Stimulated activated memory B cell treated with anti-CD40 and anti-IgM and Interleukin-4, amounts not matched to agents 10 μg/mL and 1 μg/mL and 100 μg/mL, for 72 hours (primary cell): Measurements from ENCODE around the gene TNS3.
A peak's percentile ranks its signal among the peaks of the same experiment; 100 is the strongest.
"Not testable (repeated sequence)": the region's sequence is repeated elsewhere in the genome, so short reads cannot be mapped to it uniquely, and the experiment has no call there.

Experiments used
- ATAC-seq: fragments of 150-1000 bp; cut with Tn5 transposase; 2 replicates; pipeline ENCODE4 v1.10.0; 2021
- H3K27ac Mint-ChIP-seq: one replicate; pipeline ENCODE4 v1.8.0; 2022; ENCODE audit warnings: mild to moderate bottlenecking, mixed read lengths
- H3K27me3 Mint-ChIP-seq: one replicate; pipeline ENCODE4 v1.8.0; 2022; ENCODE audit warnings: mixed read lengths
- H3K36me3 Mint-ChIP-seq: one replicate; pipeline ENCODE4 v1.8.0; 2022; ENCODE audit warnings: mixed read lengths
- H3K4me1 Mint-ChIP-seq: one replicate; pipeline ENCODE4 v1.8.0; 2022; ENCODE audit warnings: mixed read lengths
- H3K4me3 Mint-ChIP-seq: one replicate; pipeline ENCODE4 v1.8.0; 2022; ENCODE audit warnings: mild to moderate bottlenecking, moderate library complexity, mixed read lengths
- H3K9me3 Mint-ChIP-seq: one replicate; pipeline ENCODE4 v1.8.0; 2022; ENCODE audit warnings: mixed read lengths

TNS3 gene

GRCh38 chr7:47471358-47471703 is 110.6 kb downstream of the TNS3 start:
- ATAC-seq: no peak
- Mint-ChIP-seq H3K9me3 (no peaks in the 10 kb centered on the region), H3K4me3 (no peak overlapping the region), H3K4me1 (peaks cover 6% of the 10 kb centered on the region), H3K27me3 (no peaks in the 10 kb centered on the region), H3K27ac (no peak overlapping the region), H3K36me3 (peaks cover 19% of the 10 kb centered on the region)

GRCh38 chr7:47470567-47471357 is 111.1 kb downstream of the TNS3 start:
- peaks cover under 1% of the 10 kb centered on the region for H3K4me1 Mint-ChIP-seq
- H3K27ac Mint-ChIP-seq: no peak overlapping the region
- no peaks in the 10 kb centered on the region for H3K9me3 Mint-ChIP-seq

GRCh38 chr7:47469846-47470245 is 112.1 kb downstream of the TNS3 start:
- not testable (repeated sequence) for H3K9me3 Mint-ChIP-seq

More at GRCh38 chr7:47470567-47471357, 111.1 kb downstream of the TNS3 start:
- no peak for ATAC-seq
- H3K36me3 Mint-ChIP-seq: peaks cover 23% of the 10 kb centered on the region
- no peaks in the 10 kb centered on the region for H3K27me3 Mint-ChIP-seq
- no peak overlapping the region for H3K4me3 Mint-ChIP-seq

GRCh38 chr7:47466832-47467231 is 115.1 kb downstream of the TNS3 start:
- H3K4me3 Mint-ChIP-seq: no peak overlapping the region
- no peaks in the 10 kb centered on the region for H3K9me3 Mint-ChIP-seq
- H3K27me3 Mint-ChIP-seq: no peaks in the 10 kb centered on the region
- H3K36me3 Mint-ChIP-seq: peaks cover 35% of the 10 kb centered on the region
- H3K27ac Mint-ChIP-seq: no peak overlapping the region
- ATAC-seq: no peak
- H3K4me1 Mint-ChIP-seq: no peaks in the 10 kb centered on the region

More at GRCh38 chr7:47469846-47470245, 112.1 kb downstream of the TNS3 start:
- not testable (repeated sequence) for H3K27ac Mint-ChIP-seq, ATAC-seq, H3K4me3 Mint-ChIP-seq, H3K4me1 Mint-ChIP-seq, H3K27me3 Mint-ChIP-seq
- H3K36me3 Mint-ChIP-seq: peaks cover 29% of the 10 kb centered on the region

GRCh38 chr7:47465191-47465590 is 116.7 kb downstream of the TNS3 start:
- no peak overlapping the region for H3K4me3 Mint-ChIP-seq
- peaks cover 28% of the 10 kb centered on the region for H3K36me3 Mint-ChIP-seq
- no peak overlapping the region for H3K27ac Mint-ChIP-seq
- no peak for ATAC-seq
- no peaks in the 10 kb centered on the region for H3K9me3 Mint-ChIP-seq
- H3K27me3 Mint-ChIP-seq: no peaks in the 10 kb centered on the region
- no peaks in the 10 kb centered on the region for H3K4me1 Mint-ChIP-seq

GRCh38 chr7:47464266-47464665 is 117.6 kb downstream of the TNS3 start:
- H3K4me3 Mint-ChIP-seq: no peak overlapping the region
- no peaks in the 10 kb centered on the region for H3K4me1 Mint-ChIP-seq
- H3K9me3 Mint-ChIP-seq: no peaks in the 10 kb centered on the region
- ATAC-seq: no peak
- H3K27me3 Mint-ChIP-seq: no peaks in the 10 kb centered on the region
- no peak overlapping the region for H3K27ac Mint-ChIP-seq
- peaks cover 23% of the 10 kb centered on the region for H3K36me3 Mint-ChIP-seq

GRCh38 chr7:47461746-47462145 is 120.2 kb downstream of the TNS3 start:
- no peak overlapping the region for H3K4me3 Mint-ChIP-seq
- H3K4me1 Mint-ChIP-seq: peaks cover 16% of the 10 kb centered on the region
- peaks cover 20% of the 10 kb centered on the region for H3K36me3 Mint-ChIP-seq
- no peaks in the 10 kb centered on the region for H3K9me3 Mint-ChIP-seq
- no peak overlapping the region for H3K27ac Mint-ChIP-seq
- no peak for ATAC-seq
- H3K27me3 Mint-ChIP-seq: no peaks in the 10 kb centered on the region

GRCh38 chr7:47461161-47461560 is 120.8 kb downstream of the TNS3 start:
- ATAC-seq: no peak
- peaks cover 14% of the 10 kb centered on the region for H3K36me3 Mint-ChIP-seq

GRCh38 chr7:47460251-47460989 is 121.5 kb downstream of the TNS3 start:
- no peaks in the 10 kb centered on the region for H3K9me3 Mint-ChIP-seq
- peaks cover 14% of the 10 kb centered on the region for H3K36me3 Mint-ChIP-seq
- H3K4me1 Mint-ChIP-seq: peaks cover 19% of the 10 kb centered on the region
- H3K27ac Mint-ChIP-seq: no peak overlapping the region
- H3K27me3 Mint-ChIP-seq: no peaks in the 10 kb centered on the region
- no peak for ATAC-seq
- no peak overlapping the region for H3K4me3 Mint-ChIP-seq

More at GRCh38 chr7:47461161-47461560, 120.8 kb downstream of the TNS3 start:
- peaks cover 16% of the 10 kb centered on the region for H3K4me1 Mint-ChIP-seq
- H3K27me3 Mint-ChIP-seq: no peaks in the 10 kb centered on the region
- no peak overlapping the region for H3K4me3 Mint-ChIP-seq
- no peaks in the 10 kb centered on the region for H3K9me3 Mint-ChIP-seq
- no peak overlapping the region for H3K27ac Mint-ChIP-seq

GRCh38 chr7:47458486-47458885 is 123.4 kb downstream of the TNS3 start:
- no peaks in the 10 kb centered on the region for H3K9me3 Mint-ChIP-seq

GRCh38 chr7:47458057-47458456 is 123.9 kb downstream of the TNS3 start:
- H3K9me3 Mint-ChIP-seq: no peaks in the 10 kb centered on the region
- ATAC-seq: peak; percentile 61
- H3K4me3 Mint-ChIP-seq: no peak overlapping the region
- H3K4me1 Mint-ChIP-seq: peaks cover 22% of the 10 kb centered on the region
- peak overlapping the region; percentile 1 for H3K27ac Mint-ChIP-seq
- no peaks in the 10 kb centered on the region for H3K27me3 Mint-ChIP-seq
- H3K36me3 Mint-ChIP-seq: peaks cover 6% of the 10 kb centered on the region

More at GRCh38 chr7:47458486-47458885, 123.4 kb downstream of the TNS3 start:
- H3K36me3 Mint-ChIP-seq: peaks cover 6% of the 10 kb centered on the region
- no peak overlapping the region for H3K4me3 Mint-ChIP-seq
- ATAC-seq: no peak
- H3K27ac Mint-ChIP-seq: peak overlapping the region; percentile 1
- H3K27me3 Mint-ChIP-seq: no peaks in the 10 kb centered on the region
- peaks cover 22% of the 10 kb centered on the region for H3K4me1 Mint-ChIP-seq

GRCh38 chr7:47456210-47456955 is 125.5 kb downstream of the TNS3 start:
- Mint-ChIP-seq H3K27me3 (no peaks in the 10 kb centered on the region), H3K4me1 (peaks cover 22% of the 10 kb centered on the region), H3K36me3 (peaks cover 6% of the 10 kb centered on the region), H3K4me3 (no peak overlapping the region), H3K9me3 (no peaks in the 10 kb centered on the region), H3K27ac (no peak overlapping the region)
- no peak for ATAC-seq

GRCh38 chr7:47455872-47456185 is 126.1 kb downstream of the TNS3 start:
- Mint-ChIP-seq H3K27me3 (no peaks in the 10 kb centered on the region), H3K27ac (peak overlapping the region; percentile 6), H3K4me3 (no peak overlapping the region), H3K9me3 (no peaks in the 10 kb centered on the region), H3K4me1 (peaks cover 22% of the 10 kb centered on the region), H3K36me3 (peaks cover 6% of the 10 kb centered on the region)
- ATAC-seq: no peak

- Mint-ChIP-seq H3K27ac (peak overlapping the region; percentile 6), H3K4me1 (peaks cover 22% of the 10 kb centered on the region), H3K4me3 (no peak overlapping the region), H3K27me3 (no peaks in the 10 kb centered on the region), H3K36me3 (peaks cover 6% of the 10 kb centered on the region), H3K9me3 (no peaks in the 10 kb centered on the region)
- no peak for ATAC-seq
Observed at GRCh38 chr7:47454974-47455871, 126.7 kb downstream of the TNS3 start.
